Stomach (tissue), 4 donors: Measurements from ENCODE around the gene RNLS.

ENCODE experiments used
- CTCF ChIP-seq, 7 experiments: fragments of 450-650 bp in 4 of 7; fragments of 200-600 bp in 3 of 7; sonication (generic) in 3 of 7; IDR thresholded peaks; one replicate each; pipeline ENCODE4 v1.5.1; 2016 to 2019; ENCODE audit warnings: antibody characterized with exemption in 7 of 7, control low read depth in 2 of 7, mild to moderate bottlenecking in 1 of 7
- POLR2AphosphoS5 ChIP-seq, 3 donors: sonication (generic); formaldehyde crosslinking; IDR thresholded peaks; one replicate each; pipeline ENCODE4 v1.6.1; 2016; ENCODE audit warnings: antibody characterized with exemption in 3 of 3

- TF ChIP-seq CTCF (IDR thresholded peaks at IDR 0.05) (no peak), POLR2AphosphoS5 (IDR thresholded peaks at IDR 0.05) (no peak)
These were observed 164.2 kb downstream of the RNLS start for GRCh38 chr10:88418871-88419270.
